Measurements from ENCODE around the gene ZNF366.

Gene ZNF366

GRCh38 chr5:72465601-72466563 is 41.3 kb downstream of the ZNF366 start:
- no peak for TF ChIP-seq CTCF (conservative IDR thresholded peaks at IDR 0.05)
- no peak overlapping the region for H3K27ac ChIP-seq

- no peak overlapping the region for H3K27ac ChIP-seq
- no peak for TF ChIP-seq CTCF (conservative IDR thresholded peaks at IDR 0.05)
Observed at GRCh38 chr5:72465066-72465465, 42.1 kb downstream of the ZNF366 start.

- H3K27ac ChIP-seq, result no peak overlapping the region
- no peak for TF ChIP-seq CTCF (conservative IDR thresholded peaks at IDR 0.05)
Observed at GRCh38 chr5:72464071-72464470, 43.1 kb downstream of the ZNF366 start.

GRCh38 chr5:72463449-72464052 is 43.7 kb downstream of the ZNF366 start:
- H3K27ac ChIP-seq, result no peak overlapping the region
- no peak for TF ChIP-seq CTCF (conservative IDR thresholded peaks at IDR 0.05)

GRCh38 chr5:72460413-72460812 is 46.8 kb downstream of the ZNF366 start:
- no peak overlapping the region for H3K27ac ChIP-seq
- no peak for TF ChIP-seq CTCF (conservative IDR thresholded peaks at IDR 0.05)

- TF ChIP-seq CTCF (conservative IDR thresholded peaks at IDR 0.05), result no peak
- H3K27ac ChIP-seq, result no peak overlapping the region
Observed at GRCh38 chr5:72459913-72460312, 47.3 kb downstream of the ZNF366 start.

GRCh38 chr5:72459089-72459661 is 48.0 kb downstream of the ZNF366 start:
- no peak for TF ChIP-seq CTCF (conservative IDR thresholded peaks at IDR 0.05)
- H3K27ac ChIP-seq, result no peak overlapping the region
